Measurements from ENCODE around the gene SH3TC1.

DNA sequence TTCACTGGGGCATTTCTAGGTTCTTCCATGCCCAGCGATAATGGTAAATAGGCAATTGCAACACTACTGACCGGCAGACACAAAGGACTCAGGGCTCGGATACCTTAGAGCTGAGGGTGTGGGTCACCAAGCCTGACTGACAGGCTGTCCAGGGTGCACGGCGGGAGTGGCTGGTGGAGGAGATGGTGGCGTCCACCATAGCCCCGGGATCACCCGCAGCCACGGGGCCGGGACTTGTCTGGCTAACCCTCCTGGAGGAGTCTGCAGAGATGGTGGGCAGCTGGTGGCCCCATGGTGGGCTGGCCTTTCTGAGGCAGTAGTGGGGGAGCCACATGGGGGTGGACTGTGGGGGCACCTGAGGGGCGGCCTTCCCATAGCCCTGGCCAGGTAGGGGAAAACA is 28.7 kb upstream of the SH3TC1 start:
- TF ChIP-seq ZNF622 (IDR thresholded peaks at IDR 0.05) (no peak), MYC (IDR thresholded peaks at IDR 0.05; ENCODE audit: insufficient read depth, insufficient read length, insufficient replicate concordance, low read length, severe bottlenecking) (no peak)

All from GM12878 (cell line).